Measurements from ENCODE around the gene BSND.

- TF ChIP-seq POLR2AphosphoS5 (IDR thresholded peaks at IDR 0.05; ENCODE audit: borderline replicate concordance, low read depth, low read length) (no peak), EZH2 (IDR thresholded peaks at IDR 0.05) (no peak)
These were observed 26.3 kb upstream of the BSND start for GRCh38 chr1:54972436-54972835.
